Right lobe of liver (tissue), 6 donors: Measurements from ENCODE around the gene ITLN2. TPM values are rescaled to one million over a fixed set of nuclear protein-coding genes. Genes with fewer than 3 reads are reported as not detected.

Experiments
- ATAC-seq, 4 donors: fragments of 200-7000 bp; cut with Tn5 transposase; one replicate each; pipeline ENCODE4 v1.9.1; 2020; ENCODE audit warnings: mild to moderate bottlenecking in 4 of 4, moderate library complexity in 4 of 4
- DNase-seq, 3 donors: peaks; one replicate each; pipeline ENCODE4 v3.0.0-alpha.2; 2020
- H3K27ac ChIP-seq, 3 donors: fragments of 200-600 bp; one replicate each; pipeline ENCODE4 v1.8.0; 2022
- H3K27me3 ChIP-seq, 2 donors: fragments of 200-600 bp; one replicate each; pipeline ENCODE4 v1.8.0; 2022
- H3K36me3 ChIP-seq, 4 donors: fragments of 200-600 bp; sonication (generic) in 1 of 4; one replicate each; pipeline versions ENCODE4 v1.5.1 to v1.8.0; 2017 to 2022; ENCODE audit warnings: control low read depth in 1 of 4
- H3K4me1 ChIP-seq, 4 donors: fragments of 200-600 bp; sonication (generic) in 1 of 4; one replicate each; pipeline versions ENCODE4 v1.5.1 to v1.8.0; 2017 to 2022; ENCODE audit warnings: control low read depth in 1 of 4
- H3K4me3 ChIP-seq, 3 donors: fragments of 200-600 bp; one replicate each; pipeline ENCODE4 v1.8.0; 2022
- H3K9me3 ChIP-seq, 4 donors: fragments of 200-600 bp; sonication (generic) in 1 of 4; one replicate each; pipeline versions ENCODE4 v1.5.1 to v1.8.0; 2017 to 2022; ENCODE audit warnings: control low read depth in 1 of 4
- POLR2A ChIP-seq: fragments of 450-650 bp; IDR thresholded peaks from one replicate; pipeline ENCODE4 v1.6.1; 2017; ENCODE audit warnings: antibody characterized with exemption, mild to moderate bottlenecking
- WGBS: methylation state at CpG from one replicate; pipeline ENCODE4 v1.1.6; 2018; ENCODE audit warnings: low coverage, low lambda C conversion rate; ENCODE audit not compliant: insufficient coverage; ENCODE audit errors: missing lambda C conversion rate; 5-methylcytosine and 5-hydroxymethylcytosine counted together
- intact Hi-C, 2 donors: fragments of 100-400 bp; cut with DNase I; formaldehyde crosslinking; loops; one replicate each; pipeline versions ENCODE4 v1.11.2 to v1.14.1; 2022
- long read RNA-seq: library from polyadenylated mRNA; unstranded; transcript quantifications from one replicate; pipeline ENCODE4 v2.0.0, GENCODE V29; 2019
- total RNA-seq, 6 experiments: library from RNA; depleted of rRNA in 2 of 6; stranded (reverse); fragments of >200 nt in 2 of 6; fragmentation: NEBNext Ultra II Directional in 3 of 6; extraction: Animal tissue kit (Norgen Biotek cat#: 25700) in 3 of 6; gene quantifications; one replicate each; pipeline versions ENCODE4 v1.1.0 to v1.2.4, GENCODE V29; 2016 to 2023
- TF ChIP-seq, protein P1 (sequence below), 4 donors: fragments of 200-600 bp in 3 of 4; fragments of 450-650 bp in 1 of 4; IDR thresholded peaks; one replicate each; pipeline versions ENCODE4 v1.5.1 to v1.8.0; 2016 to 2022; ENCODE audit warnings: antibody characterized with exemption in 4 of 4, mild to moderate bottlenecking in 2 of 4
- donor health status: DM: no; HTN: yes; CAD: no.
- donor health status: DM: no; HTN: no; CAD: no.
- donor health status: DM: no; HTN: no; CAD: no.
- donor health status: DM: no; HTN: yes; CAD: no.
- donor health status: DM: no; HTN: yes; CAD: no.

Gene ITLN2
- under 1 TPM in 3 of 6 experiments, not detected in 3; 0.29 to 0.33 (median 0.32) TPM for total RNA-seq
- long read RNA-seq: 0 reads

- H3K4me3 ChIP-seq: no peak within 1 kb of the TSS
- DNase-seq: no peak
- H3K4me1 ChIP-seq: peaks cover 0 to 6% (median 0%) of the 10 kb centered on the region in 4 donors
- WGBS: 51% methylated on average over 4 of the region's 8 CpGs
- no peak within 1 kb of the TSS for H3K27ac ChIP-seq
- TF ChIP-seq, protein P1, sequence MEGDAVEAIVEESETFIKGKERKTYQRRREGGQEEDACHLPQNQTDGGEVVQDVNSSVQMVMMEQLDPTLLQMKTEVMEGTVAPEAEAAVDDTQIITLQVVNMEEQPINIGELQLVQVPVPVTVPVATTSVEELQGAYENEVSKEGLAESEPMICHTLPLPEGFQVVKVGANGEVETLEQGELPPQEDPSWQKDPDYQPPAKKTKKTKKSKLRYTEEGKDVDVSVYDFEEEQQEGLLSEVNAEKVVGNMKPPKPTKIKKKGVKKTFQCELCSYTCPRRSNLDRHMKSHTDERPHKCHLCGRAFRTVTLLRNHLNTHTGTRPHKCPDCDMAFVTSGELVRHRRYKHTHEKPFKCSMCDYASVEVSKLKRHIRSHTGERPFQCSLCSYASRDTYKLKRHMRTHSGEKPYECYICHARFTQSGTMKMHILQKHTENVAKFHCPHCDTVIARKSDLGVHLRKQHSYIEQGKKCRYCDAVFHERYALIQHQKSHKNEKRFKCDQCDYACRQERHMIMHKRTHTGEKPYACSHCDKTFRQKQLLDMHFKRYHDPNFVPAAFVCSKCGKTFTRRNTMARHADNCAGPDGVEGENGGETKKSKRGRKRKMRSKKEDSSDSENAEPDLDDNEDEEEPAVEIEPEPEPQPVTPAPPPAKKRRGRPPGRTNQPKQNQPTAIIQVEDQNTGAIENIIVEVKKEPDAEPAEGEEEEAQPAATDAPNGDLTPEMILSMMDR (IDR thresholded peaks at IDR 0.05): peak; percentile 54 to 66 (median 62)
- no peak for TF ChIP-seq POLR2A
- intact Hi-C loops: loop anchor here in 1 of 2 donors (10.0 kb wide), 1 partner anchor 120 kb away; no protein-coding TSS in a partner anchor
- ATAC-seq: peak; percentile 71 to 80 (median 74)
- no peaks in the 10 kb centered on the region for H3K27me3 ChIP-seq
- no peaks in the 10 kb centered on the region for H3K9me3 ChIP-seq
- H3K36me3 ChIP-seq: no peaks in the 10 kb centered on the region
Observed at GRCh38 chr1:160954158-160955104, at the start of gene ITLN2. TSS of gene ITLN2 (minus strand) at chr1:160954809. CDS start at chr1:160954741, 68 bp downstream.

DNA sequence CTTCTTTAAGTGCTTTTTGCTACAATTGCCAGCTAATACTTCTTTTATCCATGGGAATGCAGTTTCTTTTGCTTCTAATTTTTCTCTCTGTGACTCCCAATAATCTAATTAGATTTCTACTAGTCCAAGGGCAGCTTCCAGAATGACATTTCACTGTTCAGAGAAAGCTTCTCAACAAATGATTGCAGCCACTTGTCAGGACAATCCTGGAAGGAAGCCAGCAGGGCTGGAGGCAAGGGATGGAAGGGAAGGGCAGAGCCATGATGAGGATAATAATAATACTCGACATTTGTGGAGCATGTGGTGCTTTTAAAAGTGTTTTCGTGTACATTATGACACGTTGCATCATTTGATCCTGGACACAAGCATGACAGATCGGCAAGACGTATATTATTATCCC lies 46.9 kb upstream of the ITLN2 start:
- Histone ChIP-seq H3K9me3 (no peaks in the 10 kb centered on the region), H3K4me1 (peaks cover 0 to 13% (median 2%) of the 10 kb centered on the region in 4 donors), H3K36me3 (peaks cover 0 to 33% (median 15%) of the 10 kb centered on the region in 4 donors), H3K4me3 (no peak overlapping the region), H3K27me3 (no peaks in the 10 kb centered on the region), H3K27ac (no peak overlapping the region)
- ATAC-seq (no peak), DNase-seq (no peak)
- no peak for TF ChIP-seq POLR2A
- TF ChIP-seq, protein P1 (IDR thresholded peaks at IDR 0.05): no peak
- intact Hi-C loops: no loop called here
- WGBS: 75% methylated on average over 5 of the region's 5 CpGs

DNA sequence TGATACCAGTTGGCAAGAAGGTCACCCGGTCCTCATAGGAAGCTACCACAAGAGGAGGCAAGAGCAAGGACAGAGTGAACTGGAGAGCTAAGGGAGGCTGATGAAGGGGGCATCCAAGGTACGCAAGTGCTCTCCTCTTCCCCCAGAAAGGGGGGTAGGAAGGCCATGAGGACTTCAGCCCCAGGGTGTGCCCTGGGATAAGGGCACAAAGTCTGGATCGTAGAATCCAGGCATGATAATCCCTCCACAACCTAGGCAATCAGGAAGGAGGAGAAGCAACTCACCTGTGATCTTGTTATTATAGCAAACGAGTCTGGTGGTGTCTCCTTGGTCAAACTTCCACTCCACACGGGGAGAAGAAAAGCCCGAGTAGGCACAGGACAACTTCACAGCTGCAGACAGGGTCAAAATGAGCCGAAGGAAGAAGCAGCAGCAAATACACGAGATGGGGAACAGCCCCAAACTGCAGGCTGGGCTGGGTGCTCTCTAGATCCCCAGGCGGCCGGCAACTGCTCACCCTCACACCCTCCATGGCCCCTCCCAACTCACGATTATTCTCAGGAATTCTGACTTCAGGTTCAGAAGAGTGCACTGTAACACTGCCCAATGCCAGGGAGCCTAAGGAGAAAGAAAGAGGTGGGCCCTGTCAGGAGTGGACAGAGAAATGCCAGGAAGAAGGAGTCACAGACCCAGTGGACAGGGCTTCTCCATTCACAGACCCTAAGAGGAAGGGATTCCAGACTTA lies 46.3 kb upstream of the ITLN2 start:
- WGBS: 50% methylated on average over 2 of the region's 11 CpGs
- DNase-seq (no peak), ATAC-seq (no peak)
- H3K27me3 ChIP-seq: no peaks in the 10 kb centered on the region
- H3K36me3 ChIP-seq: peaks cover 0 to 33% (median 15%) of the 10 kb centered on the region in 4 donors
- H3K4me1 ChIP-seq: peaks cover 0 to 13% (median 2%) of the 10 kb centered on the region in 4 donors
- H3K4me3 ChIP-seq: no peak overlapping the region
- no peaks in the 10 kb centered on the region for H3K9me3 ChIP-seq
- intact Hi-C loops: no loop called here
- no peak for TF ChIP-seq POLR2A
- TF ChIP-seq, protein P1 (IDR thresholded peaks at IDR 0.05): no peak
- no peak overlapping the region for H3K27ac ChIP-seq

DNA sequence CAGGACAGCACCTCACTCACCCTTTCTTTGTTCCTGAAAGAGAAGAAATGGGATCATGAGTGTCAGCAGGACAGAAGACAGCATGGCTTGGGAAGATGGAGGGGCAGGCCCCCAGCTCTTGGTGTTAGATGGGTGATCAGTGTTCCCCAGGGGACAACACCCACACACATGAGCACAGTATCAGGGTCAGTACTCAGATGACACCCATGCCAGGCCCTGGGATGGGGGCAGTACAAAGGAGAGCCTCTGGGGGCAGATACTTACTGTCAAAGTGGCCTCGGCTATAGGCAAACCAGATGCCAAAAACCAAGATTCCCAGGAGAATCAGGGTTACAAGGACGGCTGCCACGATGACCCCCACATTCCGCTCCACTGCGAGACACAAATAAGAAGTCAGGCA lies 44.8 kb upstream of the ITLN2 start:
- intact Hi-C loops: loop anchor here in 1 of 2 donors (10.0 kb wide), 1 partner anchor 45 kb away; the partner anchor contains the start of gene USF1
- DNase-seq (peak in 1 of 3 donors; percentile 35), ATAC-seq (no peak)
- H3K9me3 ChIP-seq: no peaks in the 10 kb centered on the region
- H3K36me3 ChIP-seq: peaks cover 0 to 33% (median 15%) of the 10 kb centered on the region in 4 donors
- no peak for TF ChIP-seq POLR2A
- TF ChIP-seq, protein P1 (IDR thresholded peaks at IDR 0.05): no peak
- peaks cover 0 to 13% (median 2%) of the 10 kb centered on the region in 4 donors for H3K4me1 ChIP-seq
- H3K27me3 ChIP-seq: no peaks in the 10 kb centered on the region
- no peak overlapping the region for H3K4me3 ChIP-seq
- no peak overlapping the region for H3K27ac ChIP-seq
- WGBS: 96% methylated on average over 4 of the region's 5 CpGs
